ENCODE measurements around the gene PIEZO2.

- TF ChIP-seq ZNF70 (CRISPR knock-in tag; IDR thresholded peaks at IDR 0.05) = no peak
- no peak for TF ChIP-seq PATZ1 (CRISPR knock-in tag; IDR thresholded peaks at IDR 0.05; ENCODE audit: borderline replicate concordance)
- no peak for TF ChIP-seq GLIS3 (CRISPR knock-in tag; IDR thresholded peaks at IDR 0.05)
- TF ChIP-seq ZNF8 (CRISPR knock-in tag; IDR thresholded peaks at IDR 0.05) = no peak
- no peak for TF ChIP-seq TOX (CRISPR knock-in tag; IDR thresholded peaks at IDR 0.05; ENCODE audit: borderline replicate concordance)
- TF ChIP-seq CSDC2 (CRISPR knock-in tag; IDR thresholded peaks at IDR 0.05) = no peak
- TF ChIP-seq OSR1 (CRISPR knock-in tag; IDR thresholded peaks at IDR 0.05) = no peak
- no peak for TF ChIP-seq CSRNP3 (CRISPR knock-in tag; IDR thresholded peaks at IDR 0.05)
- TF ChIP-seq ARNTL (CRISPR knock-in tag; IDR thresholded peaks at IDR 0.05; ENCODE audit: borderline replicate concordance, low read depth) = no peak
- TF ChIP-seq PPARA (CRISPR knock-in tag; IDR thresholded peaks at IDR 0.05; ENCODE audit: borderline replicate concordance) = no peak
- TF ChIP-seq ISL1 (CRISPR knock-in tag; IDR thresholded peaks at IDR 0.05) = no peak
- TF ChIP-seq ZFP3 (CRISPR knock-in tag; IDR thresholded peaks at IDR 0.05) = no peak
- TF ChIP-seq ZC3H10 (CRISPR knock-in tag; IDR thresholded peaks at IDR 0.05) = no peak
Observed at GRCh38 chr18:10768221-10768620, 381.1 kb downstream of the PIEZO2 start.

All from SK-N-SH treated with all-trans-retinoic acid at 6 μM for 48 hours (cell line).